DOHH2 (cell line): ENCODE measurements around the gene LRP4.

ENCODE experiments used
- H3F3A ChIP-seq: fragments of 200-600 bp; sonication (generic), shearing (Covaris generic); 2 replicates; pipeline ENCODE4 v1.6.0; 2016; ENCODE audit warnings: antibody characterized with exemption, mild to moderate bottlenecking; ENCODE audit not compliant: control insufficient read depth, insufficient read depth
- H3K27ac ChIP-seq: fragments of 200-600 bp; sonication (generic); 2 replicates; pipeline ENCODE4 v1.5.1; 2014; ENCODE audit warnings: low read depth, mild to moderate bottlenecking, low read length, moderate library complexity
- H3K27me3 ChIP-seq: fragments of 200-600 bp; sonication (generic); 2 replicates; pipeline ENCODE4 v1.6.1; 2014; ENCODE audit warnings: mild to moderate bottlenecking, low read length, mixed read lengths; ENCODE audit not compliant: control insufficient read depth
- H3K36me3 ChIP-seq: fragments of 200-600 bp; sonication (generic); 2 replicates; pipeline ENCODE4 v1.6.1; 2014; ENCODE audit warnings: mild to moderate bottlenecking, low read length, moderate library complexity, mixed read lengths; ENCODE audit not compliant: control insufficient read depth
- H3K4me1 ChIP-seq: fragments of 200-600 bp; sonication (generic); 2 replicates; pipeline ENCODE4 v1.6.1; 2014; ENCODE audit warnings: mild to moderate bottlenecking, low read length, mixed read lengths; ENCODE audit not compliant: control insufficient read depth
- H3K4me2 ChIP-seq: fragments of 200-600 bp; sonication (generic); 2 replicates; pipeline ENCODE4 v1.6.0; 2014; ENCODE audit warnings: mild to moderate bottlenecking, low read length, moderate library complexity
- H3K4me3 ChIP-seq: fragments of 200-600 bp; sonication (generic); 2 replicates; pipeline ENCODE4 v1.5.1; 2014; ENCODE audit warnings: mild to moderate bottlenecking, low read length, mixed read lengths
- H3K79me2 ChIP-seq: fragments of 200-600 bp; sonication (generic); 2 replicates; pipeline ENCODE4 v1.6.1; 2014; ENCODE audit warnings: mild to moderate bottlenecking, low read length, mixed read lengths; ENCODE audit not compliant: control insufficient read depth
- H3K9me2 ChIP-seq: fragments of 200-600 bp; sonication (generic); replicated peaks from 2 replicates; pipeline ENCODE4 v1.6.1; 2014; ENCODE audit warnings: mild to moderate bottlenecking, low read length, mixed read lengths; ENCODE audit not compliant: control insufficient read depth
- H3K9me3 ChIP-seq: fragments of 200-600 bp; sonication (generic); 2 replicates; pipeline ENCODE4 v1.6.1; 2014; ENCODE audit warnings: antibody characterized with exemption, low read length, mixed read lengths; ENCODE audit not compliant: control insufficient read depth, insufficient read depth
- H4K20me1 ChIP-seq: fragments of 200-600 bp; sonication (generic); 2 replicates; pipeline ENCODE4 v1.6.0; 2014; ENCODE audit warnings: low read depth, mild to moderate bottlenecking, antibody characterized with exemption, low read length, moderate library complexity; ENCODE audit not compliant: control insufficient read depth, insufficient read depth
- CTCF ChIP-seq: fragments of 200-600 bp; sonication (generic); IDR thresholded peaks from one replicate; pipeline ENCODE4 v1.5.1; 2014; ENCODE audit warnings: antibody characterized with exemption, mild to moderate bottlenecking, low read depth, low read length; ENCODE audit not compliant: poor library complexity, severe bottlenecking
- EZH2phosphoT487 ChIP-seq: fragments of 200-600 bp; sonication (generic); IDR thresholded peaks from 2 replicates; pipeline ENCODE4 v1.6.1; 2017; ENCODE audit warnings: borderline replicate concordance, mild to moderate bottlenecking, antibody characterized with exemption, low read length, moderate library complexity, mixed read lengths

The LRP4 gene

DNA sequence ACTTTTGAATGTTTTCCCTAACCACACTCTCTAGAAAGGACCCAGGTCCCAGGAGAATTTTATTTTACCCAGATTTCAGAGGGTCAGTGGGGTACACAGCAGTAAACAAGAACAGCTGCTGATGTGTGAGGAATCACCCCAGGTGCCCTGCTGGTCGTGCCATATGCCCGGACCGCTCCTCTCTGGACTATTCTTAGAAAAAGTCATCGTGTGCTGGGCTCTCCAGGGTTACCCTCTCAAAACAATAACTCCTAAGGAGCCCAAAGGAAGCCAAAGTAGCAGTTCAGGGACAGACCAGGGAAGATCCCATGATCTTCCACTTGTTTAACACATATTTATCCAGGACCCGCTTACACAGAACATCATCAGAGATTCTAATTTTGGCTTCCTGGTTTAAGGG lies 29.7 kb downstream of the LRP4 start:
- H3K9me2 ChIP-seq, result no peaks in the 10 kb centered on the region
- TF ChIP-seq EZH2phosphoT487, result no peak
- no peak for TF ChIP-seq CTCF
- H3K27me3 ChIP-seq, result no peaks in the 10 kb centered on the region
- H3K79me2 ChIP-seq, result no peaks in the 10 kb centered on the region
- H3K36me3 ChIP-seq, result peaks cover 13% of the 10 kb centered on the region
- no peak overlapping the region for H3K4me2 ChIP-seq
- no peaks in the 10 kb centered on the region for H4K20me1 ChIP-seq
- H3F3A ChIP-seq, result no peaks in the 10 kb centered on the region
- H3K4me1 ChIP-seq, result no peaks in the 10 kb centered on the region
- H3K4me3 ChIP-seq, result no peak overlapping the region
- H3K9me3 ChIP-seq, result no peaks in the 10 kb centered on the region
- H3K27ac ChIP-seq, result no peak overlapping the region

DNA sequence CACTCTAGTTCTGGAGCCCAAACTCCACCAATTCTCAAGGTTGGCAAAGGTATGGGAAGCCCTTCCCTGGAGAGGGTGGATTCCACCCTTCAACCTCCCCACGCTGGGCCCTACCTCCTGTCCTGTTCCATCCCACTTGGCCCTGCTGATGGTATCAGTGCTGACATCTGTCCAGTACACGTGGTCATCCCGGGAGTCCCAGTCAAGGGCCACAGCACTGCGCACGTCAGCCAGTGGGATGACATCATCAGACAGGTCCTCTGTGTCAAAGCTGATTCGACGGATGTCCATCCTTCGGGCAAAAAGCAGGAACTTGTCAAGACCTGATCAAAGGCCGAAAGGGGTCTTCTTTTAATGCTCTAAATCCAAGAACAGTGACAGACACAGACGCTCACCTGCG lies 32.1 kb downstream of the LRP4 start:
- no peaks in the 10 kb centered on the region for H3K9me2 ChIP-seq
- no peak overlapping the region for H3K27ac ChIP-seq
- H3F3A ChIP-seq, result no peaks in the 10 kb centered on the region
- H3K4me3 ChIP-seq, result no peak overlapping the region
- H3K27me3 ChIP-seq, result no peaks in the 10 kb centered on the region
- peaks cover 14% of the 10 kb centered on the region for H3K36me3 ChIP-seq
- no peaks in the 10 kb centered on the region for H4K20me1 ChIP-seq
- H3K4me1 ChIP-seq, result no peaks in the 10 kb centered on the region
- H3K79me2 ChIP-seq, result no peaks in the 10 kb centered on the region
- H3K9me3 ChIP-seq, result no peaks in the 10 kb centered on the region
- TF ChIP-seq EZH2phosphoT487, result no peak
- no peak for TF ChIP-seq CTCF
- no peak overlapping the region for H3K4me2 ChIP-seq

DNA sequence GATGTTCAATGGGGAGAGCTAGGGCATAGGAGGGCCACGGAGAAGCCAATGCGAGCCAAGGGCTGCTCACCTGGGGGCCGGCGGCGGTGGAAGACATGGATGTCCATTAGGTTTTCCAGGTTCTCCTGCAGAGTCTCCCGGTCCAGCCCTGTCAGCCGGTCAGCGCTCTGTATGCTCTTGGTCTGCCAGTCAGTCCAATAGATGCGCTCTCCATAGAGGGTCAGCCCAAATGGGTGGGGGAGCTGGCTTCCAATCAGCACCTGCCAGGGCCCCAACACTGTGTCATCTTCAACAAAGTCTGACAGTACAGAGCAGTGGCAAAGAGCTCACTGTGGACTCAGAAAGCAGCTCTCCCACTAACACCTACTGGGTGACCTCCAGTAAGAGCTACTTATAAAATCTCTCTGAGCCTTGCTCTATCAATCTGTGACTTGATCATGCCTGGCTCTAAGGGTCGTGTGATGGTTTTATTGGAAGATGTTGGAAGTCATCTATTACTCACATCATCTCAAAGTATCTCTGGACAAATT lies 39.2 kb downstream of the LRP4 start:
- Histone ChIP-seq H4K20me1 (no peaks in the 10 kb centered on the region; the same call in 1 of the 2 replicates), H3K27me3 (no peaks in the 10 kb centered on the region), H3K9me3 (no peaks in the 10 kb centered on the region), H3K9me2 (no peaks in the 10 kb centered on the region), H3K4me3 (no peak overlapping the region), H3K36me3 (peaks cover 18% of the 10 kb centered on the region), H3F3A (no peaks in the 10 kb centered on the region), H3K27ac (no peak overlapping the region), H3K4me1 (no peaks in the 10 kb centered on the region), H3K79me2 (no peaks in the 10 kb centered on the region), H3K4me2 (no peak overlapping the region)
- TF ChIP-seq CTCF (no peak), EZH2phosphoT487 (no peak)
